Dedifferentiated amniotic fluid mesenchymal stem cell (primary cell): ENCODE results near the gene CD300H.
"Not testable (repeated sequence)": the region's sequence is repeated elsewhere in the genome, so short reads cannot be mapped to it uniquely, and the experiment has no call there.

Experiments used
- DNase-seq: peaks from one replicate; pipeline ENCODE4 v3.0.0-alpha.2; 2016; ENCODE audit errors: extremely low spot score

Gene CD300H

GRCh38 chr17:74584292-74585060, 17.2 kb upstream of the CD300H start:
- no peak for DNase-seq

- no peak for DNase-seq
Measured at GRCh38 chr17:74582633-74583032, 15.3 kb upstream of the CD300H start.

DNA sequence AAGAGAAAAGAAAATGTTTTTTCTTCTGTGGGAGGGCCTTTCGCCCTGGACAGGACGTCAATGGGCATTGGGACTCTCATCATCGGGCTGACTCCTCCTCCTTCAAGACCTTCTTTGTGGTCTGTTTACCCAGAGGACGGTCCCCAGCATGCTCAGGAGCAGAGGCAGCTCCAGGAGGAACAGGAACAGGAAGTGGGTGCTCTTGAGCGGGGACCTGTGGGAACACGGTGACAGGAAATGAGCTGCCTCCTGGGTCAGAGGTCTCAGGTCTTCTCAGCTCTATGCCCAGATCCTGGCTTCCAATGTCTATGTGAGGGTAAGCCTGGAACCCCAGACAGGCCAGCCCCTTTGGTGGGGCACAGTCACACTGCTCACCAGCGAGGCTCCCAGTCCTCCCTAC, 12.6 kb upstream of the CD300H start:
- DNase-seq, result no peak

DNA sequence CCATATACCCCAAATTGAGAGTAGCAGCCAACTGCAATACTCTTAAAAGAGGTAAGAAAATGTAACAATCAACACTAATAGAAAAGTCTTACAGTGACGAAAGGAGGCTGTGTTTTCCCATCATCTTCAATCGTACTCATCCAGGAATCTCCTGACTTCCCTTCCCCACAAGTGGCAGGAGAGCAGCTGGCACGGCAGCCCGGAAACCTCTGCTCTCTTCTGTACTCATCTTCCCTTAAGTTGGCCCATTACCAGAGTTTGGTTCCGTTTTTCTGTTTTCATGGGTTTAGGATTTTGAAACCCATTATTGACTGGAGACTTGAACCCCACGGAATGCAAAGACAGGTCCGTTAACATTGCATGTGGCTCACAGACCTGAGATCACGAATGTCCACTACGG, 11.7 kb upstream of the CD300H start:
- no peak for DNase-seq

DNA sequence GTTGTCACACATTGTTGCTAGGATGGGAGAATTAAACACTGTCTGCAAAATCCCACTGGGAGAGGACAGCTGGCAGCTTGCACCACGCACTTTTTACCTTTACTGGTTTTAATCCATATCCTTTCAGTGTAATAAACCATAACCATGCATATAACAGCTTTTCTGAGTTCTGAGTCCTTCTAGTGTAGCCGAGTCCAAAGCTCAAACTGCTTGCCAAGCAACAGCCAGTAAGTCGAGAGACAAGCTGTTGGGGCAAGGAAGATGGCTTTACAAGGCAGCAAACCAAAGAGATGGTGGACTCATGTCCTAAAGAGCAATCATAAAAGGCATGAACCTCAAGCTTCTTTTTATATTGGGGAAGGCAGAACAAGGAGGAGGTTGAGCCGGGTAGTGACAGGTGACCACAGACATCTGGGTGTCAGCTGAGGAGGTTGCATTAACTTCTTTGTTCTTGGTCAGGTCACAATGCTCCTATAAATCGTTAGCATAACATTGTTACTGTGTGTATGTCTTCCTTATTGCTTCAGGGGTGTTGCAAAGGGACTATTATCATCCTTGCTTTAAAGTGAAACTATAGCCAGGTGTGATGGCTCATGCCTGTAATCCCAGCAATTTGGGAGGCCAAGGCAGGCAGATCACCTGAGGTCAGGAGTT, 7.3 kb upstream of the CD300H start:
- DNase-seq, result no peak

DNA sequence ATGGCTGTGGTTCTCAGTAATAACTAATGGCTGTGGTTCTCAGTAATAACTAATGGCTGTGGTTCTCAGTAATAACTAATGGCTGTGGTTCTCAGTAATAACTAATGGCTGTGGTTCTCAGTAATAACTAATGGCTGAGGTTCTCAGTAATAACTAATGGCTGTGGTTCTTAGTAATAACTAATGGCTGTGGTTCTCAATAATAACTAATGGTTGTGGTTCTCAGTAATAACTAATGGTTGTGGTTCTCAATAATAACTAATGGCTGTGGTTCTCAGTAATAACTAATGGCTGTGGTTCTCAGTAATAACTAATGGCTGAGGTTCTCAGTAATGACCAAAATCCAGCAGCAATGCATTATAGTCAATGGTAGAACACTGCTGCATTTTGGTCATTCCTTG, 6.3 kb upstream of the CD300H start:
- not testable (repeated sequence) for DNase-seq

- no peak for DNase-seq
Measured at GRCh38 chr17:74573169-74573568, 5.9 kb upstream of the CD300H start.

- DNase-seq, result no peak
Measured at GRCh38 chr17:74571621-74572270, 4.4 kb upstream of the CD300H start.

DNA sequence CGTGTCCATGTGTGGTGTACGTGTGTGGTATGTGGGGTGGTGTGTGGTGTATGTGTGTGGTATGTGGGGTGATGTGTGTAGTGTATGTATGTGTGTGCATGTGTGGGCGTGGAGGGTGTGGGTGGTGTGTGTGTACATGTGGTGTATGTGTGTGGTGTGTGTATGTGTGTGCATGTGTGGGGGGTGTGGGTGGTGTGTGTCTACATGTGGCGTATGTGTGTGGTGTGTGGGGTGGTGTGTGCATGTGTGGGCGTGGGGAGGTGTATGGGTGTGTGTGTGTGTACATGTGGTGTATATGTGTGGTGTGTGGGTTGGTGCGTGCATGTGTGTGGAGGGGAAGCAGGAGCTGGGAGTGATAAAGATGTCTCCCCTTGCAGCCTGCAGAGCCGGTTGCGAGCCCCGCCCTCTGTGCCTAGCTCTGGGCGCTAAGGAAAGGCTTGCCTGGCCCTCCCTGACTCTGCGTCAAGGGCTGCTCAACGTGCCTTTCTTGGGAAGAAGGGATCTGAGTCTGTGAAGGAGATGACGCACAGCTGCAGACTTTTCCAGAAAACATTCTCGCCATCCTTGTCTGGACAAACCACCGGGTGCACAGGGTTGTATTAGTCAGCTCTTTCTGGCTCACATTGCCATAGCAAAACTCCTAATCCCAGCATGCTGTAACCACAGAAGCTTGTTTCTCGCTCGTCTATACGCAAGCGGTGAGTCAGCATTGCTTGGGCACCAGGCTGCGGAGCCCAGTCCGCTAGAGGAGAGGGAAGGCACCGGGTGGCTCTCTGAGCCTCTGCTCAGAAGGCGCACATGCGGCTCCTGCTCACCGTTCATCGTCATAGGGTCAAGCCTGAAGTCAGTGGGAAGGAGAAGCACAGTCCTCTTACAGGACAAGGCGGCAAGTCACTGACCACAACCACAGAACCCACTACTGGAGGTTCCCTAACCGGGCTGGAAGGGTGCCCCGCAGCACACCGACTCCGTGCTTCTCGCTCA, 2.0 kb upstream of the CD300H start:
- DNase-seq, result peak; percentile 21

DNA sequence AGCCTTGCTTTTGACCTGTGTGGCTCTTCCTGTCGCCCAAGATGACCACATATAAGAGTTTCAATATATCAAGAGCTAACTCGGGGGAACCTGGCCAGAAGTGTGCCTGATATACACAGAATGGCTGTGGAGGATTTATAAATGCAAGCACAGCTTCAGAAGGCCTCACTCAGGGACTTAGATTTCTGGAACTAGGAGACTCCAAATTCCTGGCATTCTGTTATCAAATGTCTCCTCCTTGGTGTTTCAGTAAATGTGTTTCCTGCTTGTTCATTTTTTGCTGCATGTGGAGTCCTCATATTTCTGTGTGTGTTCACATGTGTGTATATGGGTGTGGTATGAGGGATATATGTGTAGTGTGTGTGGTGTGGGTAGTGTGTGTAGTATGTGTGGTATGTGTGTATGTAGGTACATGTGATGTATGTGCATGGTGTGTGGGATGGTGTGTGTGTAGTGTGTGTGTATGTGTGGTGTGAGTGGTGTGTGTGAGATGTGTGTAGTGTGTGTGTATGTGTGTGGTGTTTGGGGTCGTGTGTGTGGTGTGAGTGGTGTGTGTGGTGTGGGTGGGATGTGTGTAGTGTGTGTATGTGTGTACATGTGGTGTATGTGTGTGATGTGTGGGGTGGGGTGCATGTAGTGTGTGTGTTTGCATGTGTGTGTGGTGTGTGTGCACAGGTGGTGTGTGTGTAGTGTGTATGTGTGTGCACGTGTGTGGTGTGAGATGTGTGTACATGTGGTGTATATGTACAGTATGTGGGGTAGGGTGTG, 981 bp upstream of the CD300H start:
- no peak for DNase-seq

GRCh38 chr17:74566132-74566753, 1.1 kb downstream of the CD300H start:
- DNase-seq, result no peak

DNA sequence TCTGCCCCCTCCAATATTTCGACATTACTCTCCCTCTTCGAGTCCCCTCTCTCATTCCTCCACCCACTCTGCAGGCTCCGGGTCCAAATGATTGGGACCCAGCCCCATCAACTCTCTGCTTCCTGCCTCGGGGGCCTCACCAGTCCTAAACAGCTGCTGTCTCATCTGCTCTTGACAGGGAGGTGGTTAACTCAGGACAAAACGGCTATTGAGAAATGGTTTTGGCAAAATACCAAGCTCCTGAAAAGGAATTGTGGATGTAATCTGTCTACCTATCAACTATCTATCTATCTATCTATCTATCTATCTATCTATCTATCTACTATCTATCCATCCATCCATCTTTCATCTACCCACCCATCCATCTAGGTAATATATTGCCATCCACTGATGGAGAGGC, 2.2 kb downstream of the CD300H start:
- no peak for DNase-seq

- DNase-seq, result no peak
Measured at GRCh38 chr17:74563358-74563757, 4.0 kb downstream of the CD300H start.

GRCh38 chr17:74561586-74561985, 5.7 kb downstream of the CD300H start:
- no peak for DNase-seq

- no peak for DNase-seq
Measured at GRCh38 chr17:74558882-74559519, 8.3 kb downstream of the CD300H start.

DNA sequence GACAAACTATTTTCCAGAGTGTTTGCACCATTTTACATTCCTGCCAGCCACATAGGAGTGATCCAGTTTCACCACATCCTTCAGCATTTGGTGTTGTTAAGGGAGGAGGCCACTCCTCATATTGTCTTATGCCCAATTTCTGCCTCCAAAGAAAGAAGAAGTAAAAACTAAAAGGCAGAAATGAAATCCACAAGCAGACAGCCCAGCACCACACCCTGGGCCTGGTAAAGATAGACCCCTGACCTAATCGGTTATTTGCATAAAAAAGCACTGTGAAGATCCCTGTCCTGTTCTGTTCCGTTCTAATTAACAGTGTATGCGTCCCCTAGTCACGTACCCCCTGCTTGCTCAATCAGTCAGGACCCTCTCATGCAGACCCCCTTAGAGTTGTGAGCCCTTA, 8.9 kb downstream of the CD300H start:
- DNase-seq, result not testable (repeated sequence)

- no peak for DNase-seq
Measured at GRCh38 chr17:74555427-74555940, 11.8 kb downstream of the CD300H start.

DNA sequence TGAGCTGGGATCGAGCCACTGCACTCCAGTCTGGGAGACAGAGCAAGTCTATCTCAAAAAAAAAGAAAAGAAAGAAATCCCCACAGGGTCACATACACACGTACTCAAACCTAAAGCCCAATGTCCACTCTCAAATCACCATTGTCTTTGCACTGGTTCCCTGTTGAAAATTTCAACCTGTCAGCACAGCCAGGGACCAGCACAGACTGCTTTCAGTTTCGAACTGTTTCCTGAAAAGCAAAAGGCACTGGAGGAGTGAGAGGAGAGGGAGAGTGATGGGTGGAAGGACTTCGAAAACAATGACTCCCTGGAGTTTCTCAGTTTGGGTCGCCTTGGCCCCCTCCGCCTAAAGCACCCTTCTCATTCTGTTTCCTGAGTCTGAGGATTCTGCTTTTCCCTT, 12.4 kb downstream of the CD300H start:
- no peak for DNase-seq

GRCh38 chr17:74552037-74552436, 15.3 kb downstream of the CD300H start:
- DNase-seq, result no peak

DNA sequence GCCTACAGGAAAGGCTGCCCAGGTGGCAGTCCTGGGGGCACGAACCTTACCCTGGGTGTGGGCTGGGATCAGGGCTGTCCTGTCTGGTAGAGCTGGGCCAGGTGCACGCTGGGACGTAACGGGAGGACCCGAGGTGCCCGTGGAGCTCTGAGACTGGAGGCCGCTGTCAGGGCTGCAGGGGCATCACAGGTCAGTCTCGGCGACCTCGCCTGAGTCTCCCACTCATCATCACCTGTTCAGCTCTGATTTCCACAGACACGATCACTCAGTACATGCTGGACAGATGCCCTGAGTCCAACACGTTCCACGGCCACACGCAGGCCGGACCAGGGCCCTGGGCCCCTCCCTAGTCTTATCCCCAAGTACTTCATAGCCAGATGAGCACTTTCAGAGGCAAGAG, 16.7 kb downstream of the CD300H start:
- DNase-seq, result no peak
